Measurements from ENCODE around the gene THAP12. TPM values are rescaled to one million over a fixed set of nuclear protein-coding genes. Genes with fewer than 3 reads are reported as not detected.

Gene THAP12
- total RNA-seq, 1 experiment from 2014 or later, result 44.1 TPM

DNA sequence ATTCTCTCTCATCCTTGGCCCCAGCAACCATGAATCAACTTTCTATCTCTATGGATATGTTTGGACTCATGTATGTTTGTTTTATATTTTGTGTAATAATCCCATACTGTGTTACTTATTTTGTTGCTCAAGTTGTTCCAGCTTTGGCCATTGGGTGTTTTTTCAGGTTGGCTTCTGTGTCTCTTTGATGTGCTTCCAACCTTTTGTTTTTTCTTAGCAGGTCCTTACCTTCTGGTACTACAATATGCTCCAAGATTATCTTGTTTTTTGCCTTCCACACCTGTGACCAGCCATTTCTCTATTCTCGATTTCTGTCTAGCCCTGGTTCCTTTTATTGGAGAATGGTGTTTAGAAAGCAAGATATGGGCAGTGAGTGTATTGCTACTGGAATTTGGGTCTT is 14.4 kb upstream of the THAP12 start:
- H4K20me1 ChIP-seq (ENCODE audit: insufficient read depth), result no peaks in the 10 kb centered on the region
- no peak overlapping the region for H3K4me3 ChIP-seq (replicated peaks in 1 of 2; ENCODE audit: low read depth in 1 of 2, low read length in 2 of 2)
- no peak overlapping the region for H3K27ac ChIP-seq (ENCODE audit: low read depth, low read length)
- TF ChIP-seq POLR2A (IDR thresholded peaks at IDR 0.05; ENCODE audit: borderline replicate concordance, extremely low read depth, insufficient read depth, insufficient read length) (no peak), SRF (IDR thresholded peaks at IDR 0.05; ENCODE audit: low read depth) (no peak), CBX3 (IDR thresholded peaks at IDR 0.05; ENCODE audit: low read depth) (no peak), YY1 (IDR thresholded peaks at IDR 0.05; ENCODE audit: extremely low read depth, insufficient replicate concordance, low read depth, low read length) (no peak), ZNF274 (IDR thresholded peaks at IDR 0.05; ENCODE audit: low read depth, low read length) (no peak), MAX (IDR thresholded peaks at IDR 0.05) (no peak), FOSL1 (IDR thresholded peaks at IDR 0.05; ENCODE audit: low read depth) (no peak), EZH2phosphoT487 (IDR thresholded peaks at IDR 0.05; ENCODE audit: borderline replicate concordance) (no peak), RAD21 (IDR thresholded peaks at IDR 0.05; ENCODE audit: low read depth) (no peak), ELF1 (IDR thresholded peaks at IDR 0.05; ENCODE audit: borderline replicate concordance, low read depth) (no peak), ZFX (IDR thresholded peaks at IDR 0.05) (no peak), JUND (IDR thresholded peaks at IDR 0.05) (no peak), EGR1 (IDR thresholded peaks at IDR 0.05; ENCODE audit: low read depth) (no peak), POLR2AphosphoS5 (IDR thresholded peaks at IDR 0.05; ENCODE audit: low read depth, low read length) (no peak), ZBTB33 (IDR thresholded peaks at IDR 0.05; ENCODE audit: extremely low read depth, insufficient replicate concordance, low read length) (no peak), TCF7L2 (IDR thresholded peaks at IDR 0.05; ENCODE audit: borderline replicate concordance, extremely low read depth, insufficient read depth, insufficient read length) (no peak), SP1 (IDR thresholded peaks at IDR 0.05; ENCODE audit: low read depth) (no peak), CTCF (IDR thresholded peaks at IDR 0.05 in 2 of 3, conservative IDR thresholded peaks at IDR 0.05 in 1 of 3; ENCODE audit: borderline replicate concordance in 1 of 3, insufficient read depth in 1 of 3, low read depth in 2 of 3, low read length in 2 of 3) (no peak)
- TF ChIP-seq, protein P1, sequence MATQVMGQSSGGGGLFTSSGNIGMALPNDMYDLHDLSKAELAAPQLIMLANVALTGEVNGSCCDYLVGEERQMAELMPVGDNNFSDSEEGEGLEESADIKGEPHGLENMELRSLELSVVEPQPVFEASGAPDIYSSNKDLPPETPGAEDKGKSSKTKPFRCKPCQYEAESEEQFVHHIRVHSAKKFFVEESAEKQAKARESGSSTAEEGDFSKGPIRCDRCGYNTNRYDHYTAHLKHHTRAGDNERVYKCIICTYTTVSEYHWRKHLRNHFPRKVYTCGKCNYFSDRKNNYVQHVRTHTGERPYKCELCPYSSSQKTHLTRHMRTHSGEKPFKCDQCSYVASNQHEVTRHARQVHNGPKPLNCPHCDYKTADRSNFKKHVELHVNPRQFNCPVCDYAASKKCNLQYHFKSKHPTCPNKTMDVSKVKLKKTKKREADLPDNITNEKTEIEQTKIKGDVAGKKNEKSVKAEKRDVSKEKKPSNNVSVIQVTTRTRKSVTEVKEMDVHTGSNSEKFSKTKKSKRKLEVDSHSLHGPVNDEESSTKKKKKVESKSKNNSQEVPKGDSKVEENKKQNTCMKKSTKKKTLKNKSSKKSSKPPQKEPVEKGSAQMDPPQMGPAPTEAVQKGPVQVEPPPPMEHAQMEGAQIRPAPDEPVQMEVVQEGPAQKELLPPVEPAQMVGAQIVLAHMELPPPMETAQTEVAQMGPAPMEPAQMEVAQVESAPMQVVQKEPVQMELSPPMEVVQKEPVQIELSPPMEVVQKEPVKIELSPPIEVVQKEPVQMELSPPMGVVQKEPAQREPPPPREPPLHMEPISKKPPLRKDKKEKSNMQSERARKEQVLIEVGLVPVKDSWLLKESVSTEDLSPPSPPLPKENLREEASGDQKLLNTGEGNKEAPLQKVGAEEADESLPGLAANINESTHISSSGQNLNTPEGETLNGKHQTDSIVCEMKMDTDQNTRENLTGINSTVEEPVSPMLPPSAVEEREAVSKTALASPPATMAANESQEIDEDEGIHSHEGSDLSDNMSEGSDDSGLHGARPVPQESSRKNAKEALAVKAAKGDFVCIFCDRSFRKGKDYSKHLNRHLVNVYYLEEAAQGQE (IDR thresholded peaks at IDR 0.05; ENCODE audit: low read depth), result no peak
- TF ChIP-seq, protein P2, sequence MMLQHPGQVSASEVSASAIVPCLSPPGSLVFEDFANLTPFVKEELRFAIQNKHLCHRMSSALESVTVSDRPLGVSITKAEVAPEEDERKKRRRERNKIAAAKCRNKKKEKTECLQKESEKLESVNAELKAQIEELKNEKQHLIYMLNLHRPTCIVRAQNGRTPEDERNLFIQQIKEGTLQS (IDR thresholded peaks at IDR 0.05), result no peak
- no TSS peak for BruUV-seq (replicated peaks)
- no peaks in the 10 kb centered on the region for H3K9me2 ChIP-seq (ENCODE audit: insufficient read depth)
- intact Hi-C loops (cut with micrococcal nuclease), result no loop called here
- ATAC-seq (no peak), DNase-seq (ENCODE audit: low read depth, low spot score) (no peak)
- H3K79me2 ChIP-seq (ENCODE audit: insufficient read depth, low read length), result no peaks in the 10 kb centered on the region
- no peak overlapping the region for H3K4me2 ChIP-seq (ENCODE audit: low read length)
- H3K27me3 ChIP-seq (ENCODE audit: insufficient read depth, low read length), result no peaks in the 10 kb centered on the region
- CTCF ChIA-PET, result no interaction called here
- POLR2A ChIA-PET, result no interaction called here
- H3K9me3 ChIP-seq (ENCODE audit: control insufficient read depth in 1 of 2, insufficient read depth in 1 of 2, low read depth in 1 of 2, low read length in 2 of 2), result no peaks in the 10 kb centered on the region
- no peak overlapping the region for H2AFZ ChIP-seq (ENCODE audit: low read depth, low read length, poor library complexity, severe bottlenecking)
- no peaks in the 10 kb centered on the region for H3K4me1 ChIP-seq (ENCODE audit: control insufficient read depth in 1 of 2, insufficient read depth in 2 of 2, low read length in 2 of 2)
- RAD21 ChIA-PET (ENCODE audit: low non-redundant PET in 1 of 2, low total read pairs in 2 of 2, uncharacterized antibody in 2 of 2, unreplicated experiment in 2 of 2), result no interaction called here
- no peaks in the 10 kb centered on the region for H3K36me3 ChIP-seq (ENCODE audit: control insufficient read depth in 1 of 2, insufficient read depth in 2 of 2, low read length in 2 of 2)
- H3K9ac ChIP-seq (ENCODE audit: low read length), result no peak overlapping the region
